ENCODE data around the gene LNP1.

GRCh38 chr3:100384733-100385525 is 16.4 kb upstream of the LNP1 start:
- TF ChIP-seq CTCF (IDR thresholded peaks at IDR 0.05; ENCODE audit: low read depth, low read length) (no peak), EZH2phosphoT487 (IDR thresholded peaks at IDR 0.05; ENCODE audit: low read depth) (no peak)
